SU-DHL-6 (cell line): ENCODE measurements around the gene DMRTB1.

Source experiments
- H2AFZ ChIP-seq: fragments of 200-600 bp; sonication (generic); 2 replicates; pipeline ENCODE4 v1.6.1; 2014; ENCODE audit warnings: low read depth, mild to moderate bottlenecking, moderate library complexity, mixed read lengths, antibody characterized with exemption, low read length; ENCODE audit not compliant: severe bottlenecking
- H3F3A ChIP-seq: fragments of 200-600 bp; shearing (Covaris generic); 2 replicates; pipeline ENCODE4 v1.6.0; 2016; ENCODE audit warnings: antibody characterized with exemption, mild to moderate bottlenecking; ENCODE audit not compliant: insufficient read depth
- H3K27ac ChIP-seq: fragments of 200-600 bp; sonication (generic); 2 replicates; pipeline ENCODE4 v1.5.1; 2016; ENCODE audit warnings: low read depth, mild to moderate bottlenecking, low read length, moderate library complexity, mixed read lengths
- H3K27me3 ChIP-seq: fragments of 200-600 bp; sonication (generic), shearing (Covaris generic); 2 replicates; pipeline ENCODE4 v1.6.0; 2014; ENCODE audit warnings: mild to moderate bottlenecking, low read length
- H3K36me3 ChIP-seq: fragments of 200-600 bp; sonication (generic); 2 replicates; pipeline ENCODE4 v1.6.1; 2014; ENCODE audit warnings: mild to moderate bottlenecking, low read length, mixed read lengths
- H3K4me2 ChIP-seq: fragments of 300-600, 200-600 bp; shearing (Covaris generic), sonication (generic); 2 replicates; pipeline ENCODE4 v1.6.0; 2014; ENCODE audit warnings: low read length, low read depth, mild to moderate bottlenecking; ENCODE audit not compliant: poor library complexity, severe bottlenecking
- H3K4me3 ChIP-seq: fragments of 200-600 bp; sonication (generic); 2 replicates; pipeline ENCODE4 v1.5.1; 2014; ENCODE audit warnings: antibody characterized with exemption, low read length, mild to moderate bottlenecking, mixed read lengths; ENCODE audit not compliant: insufficient read depth, poor library complexity, severe bottlenecking
- H3K79me2 ChIP-seq: fragments of 200-600 bp; sonication (generic); 2 replicates; pipeline ENCODE4 v1.6.1; 2014; ENCODE audit warnings: mild to moderate bottlenecking, low read length, moderate library complexity; ENCODE audit not compliant: insufficient read depth
- H3K9ac ChIP-seq: fragments of 200-600 bp; sonication (generic); 2 replicates; pipeline ENCODE4 v1.7.0; 2014; ENCODE audit warnings: mild to moderate bottlenecking, low read length
- H3K9me2 ChIP-seq: fragments of 200-600 bp; sonication (generic); replicated peaks from 2 replicates; pipeline ENCODE4 v1.6.1; 2014; ENCODE audit warnings: low read length; ENCODE audit not compliant: insufficient read depth
- H3K9me3 ChIP-seq: fragments of 200-600 bp; sonication (generic); 2 replicates; pipeline ENCODE4 v1.6.1; 2014; ENCODE audit warnings: low read length, mixed read lengths; ENCODE audit not compliant: insufficient read depth
- H4K20me1 ChIP-seq: fragments of 200-600 bp; sonication (generic); 2 replicates; pipeline ENCODE4 v1.6.1; 2014; ENCODE audit warnings: low read depth, mild to moderate bottlenecking, antibody characterized with exemption, low read length, moderate library complexity, mixed read lengths
- EZH2phosphoT487 ChIP-seq: fragments of 200-600 bp; sonication (generic), shearing (Covaris generic); conservative IDR thresholded peaks from 2 replicates; pipeline ENCODE4 v1.6.1; 2018; ENCODE audit warnings: mild to moderate bottlenecking, antibody characterized with exemption, low read length, moderate library complexity, mixed read lengths
- TF ChIP-seq, protein P1 (sequence below): fragments of 200-600 bp; sonication (generic); IDR thresholded peaks from one replicate; pipeline ENCODE4 v1.5.1; 2017; ENCODE audit warnings: antibody characterized with exemption, mild to moderate bottlenecking, low read length, moderate library complexity; ENCODE audit not compliant: insufficient read depth, poor library complexity, severe bottlenecking

The DMRTB1 gene

GRCh38 chr1:53511933-53512806, 53.0 kb downstream of the DMRTB1 start:
- no peaks in the 10 kb centered on the region for H3F3A ChIP-seq
- no peaks in the 10 kb centered on the region for H3K36me3 ChIP-seq
- H3K27me3 ChIP-seq = no peaks in the 10 kb centered on the region
- H3K9me2 ChIP-seq = no peaks in the 10 kb centered on the region
- no peaks in the 10 kb centered on the region for H4K20me1 ChIP-seq
- H3K4me3 ChIP-seq = no peak overlapping the region
- no peak overlapping the region for H2AFZ ChIP-seq
- H3K79me2 ChIP-seq = no peaks in the 10 kb centered on the region
- TF ChIP-seq, protein P1, sequence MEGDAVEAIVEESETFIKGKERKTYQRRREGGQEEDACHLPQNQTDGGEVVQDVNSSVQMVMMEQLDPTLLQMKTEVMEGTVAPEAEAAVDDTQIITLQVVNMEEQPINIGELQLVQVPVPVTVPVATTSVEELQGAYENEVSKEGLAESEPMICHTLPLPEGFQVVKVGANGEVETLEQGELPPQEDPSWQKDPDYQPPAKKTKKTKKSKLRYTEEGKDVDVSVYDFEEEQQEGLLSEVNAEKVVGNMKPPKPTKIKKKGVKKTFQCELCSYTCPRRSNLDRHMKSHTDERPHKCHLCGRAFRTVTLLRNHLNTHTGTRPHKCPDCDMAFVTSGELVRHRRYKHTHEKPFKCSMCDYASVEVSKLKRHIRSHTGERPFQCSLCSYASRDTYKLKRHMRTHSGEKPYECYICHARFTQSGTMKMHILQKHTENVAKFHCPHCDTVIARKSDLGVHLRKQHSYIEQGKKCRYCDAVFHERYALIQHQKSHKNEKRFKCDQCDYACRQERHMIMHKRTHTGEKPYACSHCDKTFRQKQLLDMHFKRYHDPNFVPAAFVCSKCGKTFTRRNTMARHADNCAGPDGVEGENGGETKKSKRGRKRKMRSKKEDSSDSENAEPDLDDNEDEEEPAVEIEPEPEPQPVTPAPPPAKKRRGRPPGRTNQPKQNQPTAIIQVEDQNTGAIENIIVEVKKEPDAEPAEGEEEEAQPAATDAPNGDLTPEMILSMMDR = no peak
- TF ChIP-seq EZH2phosphoT487 = no peak
- H3K9ac ChIP-seq = no peak overlapping the region
- H3K9me3 ChIP-seq = no peaks in the 10 kb centered on the region
- H3K27ac ChIP-seq = no peak overlapping the region
- no peak overlapping the region for H3K4me2 ChIP-seq

DNA sequence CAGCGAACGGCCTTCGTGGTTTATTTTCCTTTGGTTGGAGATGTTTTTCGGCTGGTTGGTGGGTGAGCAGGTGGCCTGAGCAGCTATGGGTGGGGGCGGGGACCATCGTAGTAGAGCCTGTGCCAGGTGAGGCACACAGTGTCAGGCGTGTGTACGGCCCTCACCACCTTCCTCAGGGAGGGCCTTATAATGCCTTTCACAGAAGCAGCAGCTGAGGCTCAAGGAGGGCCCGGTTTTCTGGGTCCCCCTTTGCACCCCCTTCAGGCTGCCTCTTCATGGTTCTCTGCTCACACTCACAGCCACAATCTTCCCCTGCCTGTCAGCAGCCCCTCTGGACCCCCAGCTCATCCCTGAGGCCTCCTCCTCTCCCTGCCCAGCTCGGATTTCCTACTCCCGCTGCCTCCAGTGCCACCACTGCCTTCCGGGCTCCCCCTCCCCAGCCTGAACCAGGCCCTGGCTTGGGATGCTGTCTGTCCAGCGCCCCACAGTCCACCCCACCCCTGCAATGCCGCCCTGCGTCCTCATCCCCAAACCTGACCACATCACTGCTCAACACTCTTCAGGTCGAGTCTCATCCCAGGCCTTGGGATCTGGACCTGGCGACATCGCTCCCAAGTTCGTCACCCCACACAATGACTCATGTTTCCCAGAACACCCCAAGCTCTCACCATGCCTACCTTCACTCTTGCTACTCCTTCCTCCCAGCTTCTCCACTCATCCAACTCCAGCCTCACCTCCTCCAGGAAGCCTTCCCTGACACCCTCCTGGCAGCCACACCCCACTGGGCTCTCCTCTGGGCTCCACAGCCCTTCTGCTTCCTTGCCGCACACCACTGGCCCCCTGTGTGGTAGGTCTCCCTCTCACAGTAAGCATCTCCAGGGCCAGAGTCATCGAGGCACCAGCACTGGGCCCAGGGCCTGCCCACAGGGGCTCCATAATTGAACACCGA, 53.9 kb downstream of the DMRTB1 start:
- no peak overlapping the region for H3K4me3 ChIP-seq
- H3K36me3 ChIP-seq = no peaks in the 10 kb centered on the region
- H4K20me1 ChIP-seq = no peaks in the 10 kb centered on the region
- H2AFZ ChIP-seq = no peak overlapping the region
- no peak for TF ChIP-seq EZH2phosphoT487
- TF ChIP-seq, protein P1 = no peak
- no peaks in the 10 kb centered on the region for H3K27me3 ChIP-seq
- H3K4me2 ChIP-seq = no peak overlapping the region
- no peak overlapping the region for H3K27ac ChIP-seq
- no peak overlapping the region for H3K9ac ChIP-seq
- no peaks in the 10 kb centered on the region for H3K9me3 ChIP-seq
- H3K9me2 ChIP-seq = no peaks in the 10 kb centered on the region
- no peaks in the 10 kb centered on the region for H3F3A ChIP-seq
- no peaks in the 10 kb centered on the region for H3K79me2 ChIP-seq

DNA sequence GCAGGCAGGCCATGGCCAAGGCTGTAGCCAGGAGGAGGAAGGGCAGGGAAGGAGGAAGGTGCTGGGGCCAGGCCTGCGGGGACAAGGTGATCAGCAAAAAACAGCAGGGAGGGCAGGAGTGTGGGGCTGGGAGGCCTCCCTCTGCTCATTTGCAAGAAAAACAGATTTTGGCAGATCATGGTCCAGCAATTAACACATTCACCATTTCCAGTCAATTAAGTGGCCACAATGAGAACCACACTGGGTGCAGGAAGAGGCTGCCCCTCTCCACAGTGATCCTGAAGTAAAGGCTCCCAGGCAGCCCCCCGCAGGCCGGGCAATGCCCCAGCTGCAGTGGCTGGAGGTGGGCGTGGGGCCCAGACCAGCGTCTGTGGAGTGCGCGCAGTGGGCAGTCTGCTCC, 54.6 kb downstream of the DMRTB1 start:
- Histone ChIP-seq H3F3A (no peaks in the 10 kb centered on the region), H3K9me2 (no peaks in the 10 kb centered on the region), H3K4me2 (no peak overlapping the region), H3K79me2 (no peaks in the 10 kb centered on the region), H4K20me1 (no peaks in the 10 kb centered on the region), H3K9me3 (no peaks in the 10 kb centered on the region), H3K4me3 (no peak overlapping the region), H2AFZ (no peak overlapping the region), H3K27me3 (no peaks in the 10 kb centered on the region), H3K9ac (no peak overlapping the region), H3K27ac (no peak overlapping the region), H3K36me3 (no peaks in the 10 kb centered on the region)
- TF ChIP-seq, protein P1 = no peak
- TF ChIP-seq EZH2phosphoT487 = no peak
